Activated CD4-positive, CD25-positive, alpha-beta regulatory T cell treated with anti-CD3 and anti-CD28 coated beads, Interleukin-2, amount 50 U/mL, for 24 hours (primary cell): ENCODE results near the gene PPP4R3B.

ENCODE experiments used
- ATAC-seq, 2 donors: fragments of 150-1000 bp; cut with Tn5 transposase; one replicate each; pipeline ENCODE4 v1.10.0; 2021; ENCODE audit warnings: mild to moderate bottlenecking in 1 of 2, moderate library complexity in 1 of 2

PPP4R3B gene

DNA sequence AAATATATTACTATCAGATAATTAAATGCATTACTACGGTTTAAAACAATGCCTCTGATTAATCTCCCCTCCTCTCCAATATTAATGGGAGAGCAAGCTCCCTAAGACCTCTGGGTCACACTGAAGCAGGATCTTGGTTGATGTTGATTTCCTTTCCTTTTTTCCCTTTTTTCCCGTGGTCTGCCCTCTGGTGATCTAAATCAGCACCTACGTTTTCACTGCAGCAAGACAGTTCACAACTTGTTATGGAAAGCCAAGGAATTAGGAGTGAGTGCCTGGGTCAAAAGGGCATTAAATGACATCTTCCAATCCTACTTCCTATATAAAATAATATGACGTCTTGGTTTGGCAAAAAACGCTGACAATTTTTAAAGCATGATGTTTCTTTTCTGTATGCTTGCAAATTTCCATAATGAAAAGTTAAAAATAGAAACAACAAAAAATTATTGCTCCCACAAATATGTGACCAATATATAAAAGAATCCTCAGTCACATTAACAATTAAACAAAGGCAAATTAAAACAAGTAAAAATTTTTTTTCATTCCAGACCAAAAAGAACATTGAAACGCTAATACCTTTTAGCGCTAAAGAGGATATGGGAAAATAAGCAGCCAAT is 105.8 kb downstream of the PPP4R3B start:
- ATAC-seq = no peak

DNA sequence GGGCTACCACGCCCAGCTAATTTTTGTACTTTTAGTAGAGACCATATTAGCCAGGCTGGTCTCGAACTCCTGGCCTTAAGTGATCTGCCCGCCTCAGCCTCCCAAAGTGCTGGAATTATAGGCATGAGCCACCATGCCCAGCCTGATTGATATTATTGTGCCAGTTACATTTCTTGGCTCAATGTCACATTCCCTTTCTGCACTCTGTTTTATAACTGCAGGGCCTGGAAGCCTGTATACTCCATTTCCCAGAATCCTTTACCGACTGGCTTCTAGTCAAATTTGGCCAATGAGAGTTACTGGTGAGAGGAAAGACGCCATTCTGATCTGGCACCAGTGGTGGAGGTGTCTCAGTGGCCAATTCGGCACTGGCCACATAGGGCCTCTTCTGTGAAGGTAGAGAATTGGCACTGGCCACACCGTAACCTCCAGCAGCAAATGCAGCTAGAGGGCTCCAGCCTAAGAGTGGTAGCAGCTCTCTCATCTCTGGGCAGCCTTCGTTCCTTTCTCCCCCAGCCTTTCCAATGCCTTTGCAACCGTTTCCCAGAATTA is 114.8 kb downstream of the PPP4R3B start:
- ATAC-seq = no peak

DNA sequence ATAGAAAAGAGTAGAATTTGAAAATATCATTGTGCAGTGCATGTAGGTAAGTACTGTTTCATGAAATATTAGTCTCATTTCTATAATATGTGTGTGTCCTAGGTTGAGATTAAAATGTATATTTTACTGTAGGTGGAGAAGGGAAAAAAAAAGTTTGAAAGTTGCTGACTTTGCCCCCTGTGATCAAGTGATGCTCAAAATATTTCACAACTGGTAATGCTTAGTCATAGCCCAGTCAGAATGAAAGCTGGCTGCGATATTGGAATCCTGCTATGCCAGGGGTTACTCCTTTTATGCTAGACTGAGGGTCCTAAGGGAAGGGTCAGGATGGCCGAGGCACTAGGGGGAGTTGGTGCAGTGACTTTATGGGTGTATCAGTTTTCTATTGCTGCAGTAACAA is 117.4 kb downstream of the PPP4R3B start:
- no peak for ATAC-seq

DNA sequence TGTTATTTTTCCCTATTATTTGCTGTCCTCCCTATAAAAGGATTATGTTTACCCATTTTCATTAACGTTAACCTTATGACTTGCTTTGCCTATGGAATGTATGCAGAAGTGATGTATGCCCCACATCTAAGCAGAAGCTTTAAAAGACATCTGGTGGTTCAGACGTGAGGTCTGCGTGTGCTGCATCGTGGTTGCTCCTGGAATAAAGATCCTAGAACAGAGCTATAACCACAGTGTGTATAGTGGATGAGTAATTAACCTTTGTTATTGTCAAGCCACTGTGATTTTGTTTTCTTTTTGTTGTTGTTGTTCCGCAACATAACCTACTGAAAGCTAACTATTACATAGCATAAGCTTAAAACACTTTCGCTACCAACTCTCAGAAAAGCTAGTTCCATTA is 118.8 kb downstream of the PPP4R3B start:
- ATAC-seq = no peak
